Nephron progenitor cell (in vitro differentiated cells): Measurements from ENCODE around the gene CDKN1B.

ENCODE experiments used
- DNase-seq: peaks from one replicate; pipeline ENCODE4 v3.0.0; 2021
- H3K27ac Mint-ChIP-seq: 2 replicates; pipeline ENCODE4 v1.8.0; 2021; ENCODE audit warnings: mild to moderate bottlenecking, moderate library complexity, mixed read lengths
- H3K27me3 Mint-ChIP-seq: 2 replicates; pipeline ENCODE4 v1.8.0; 2021; ENCODE audit warnings: mild to moderate bottlenecking, low read depth, mixed read lengths; ENCODE audit not compliant: poor library complexity
- H3K36me3 Mint-ChIP-seq: 2 replicates; pipeline ENCODE4 v1.8.0; 2021; ENCODE audit warnings: low read depth, mixed read lengths
- H3K4me1 Mint-ChIP-seq: 2 replicates; pipeline ENCODE4 v1.8.0; 2021; ENCODE audit warnings: mixed read lengths
- H3K4me3 Mint-ChIP-seq: 2 replicates; pipeline ENCODE4 v1.8.0; 2021; ENCODE audit warnings: mild to moderate bottlenecking, moderate library complexity, mixed read lengths
- H3K9me3 Mint-ChIP-seq: 2 replicates; pipeline ENCODE4 v1.8.0; 2021; ENCODE audit warnings: mild to moderate bottlenecking, moderate library complexity, mixed read lengths
- TF ChIP-seq, protein P1 (sequence below): fragments of 200-600 bp; sonication (generic); IDR thresholded peaks from 2 replicates; pipeline ENCODE4 v1.5.0; 2021; ENCODE audit warnings: antibody characterized with exemption

The CDKN1B gene

DNA sequence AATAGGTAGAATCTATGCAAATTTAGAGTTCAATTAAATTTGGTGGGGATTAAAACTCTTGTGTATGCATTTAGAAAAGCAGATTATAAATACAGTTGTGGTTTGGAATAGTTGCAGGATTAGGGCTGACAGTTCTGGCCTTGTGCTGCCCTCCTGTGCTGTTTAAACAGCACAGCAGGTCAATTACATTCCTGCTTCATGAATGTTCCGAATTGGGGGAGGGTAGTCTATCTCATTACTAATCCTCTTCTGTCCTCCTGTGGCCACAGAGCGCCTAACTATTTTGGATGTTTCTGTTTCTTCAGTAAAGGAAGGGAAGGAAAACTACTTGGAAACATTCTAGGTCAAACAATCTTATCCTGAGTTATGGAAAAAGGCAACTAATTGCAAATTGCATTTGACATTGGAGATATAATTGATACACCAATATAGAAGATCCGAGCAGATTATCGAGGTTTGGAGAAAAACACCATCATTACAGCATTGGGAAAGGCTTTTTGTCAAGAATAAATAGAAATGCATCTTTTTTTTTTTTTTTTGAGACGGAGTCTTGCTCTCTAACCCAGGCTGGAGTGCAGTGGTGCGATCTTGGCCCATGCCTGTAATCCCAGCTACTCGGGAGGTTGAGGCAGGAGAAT, 12.5 kb upstream of the CDKN1B start:
- Mint-ChIP-seq H3K36me3 (no peaks in the 10 kb centered on the region), H3K4me1 (peaks cover 16% of the 10 kb centered on the region), H3K4me3 (no peak overlapping the region), H3K27ac (no peak overlapping the region), H3K9me3 (no peaks in the 10 kb centered on the region), H3K27me3 (peaks cover 9% of the 10 kb centered on the region)
- TF ChIP-seq, protein P1, sequence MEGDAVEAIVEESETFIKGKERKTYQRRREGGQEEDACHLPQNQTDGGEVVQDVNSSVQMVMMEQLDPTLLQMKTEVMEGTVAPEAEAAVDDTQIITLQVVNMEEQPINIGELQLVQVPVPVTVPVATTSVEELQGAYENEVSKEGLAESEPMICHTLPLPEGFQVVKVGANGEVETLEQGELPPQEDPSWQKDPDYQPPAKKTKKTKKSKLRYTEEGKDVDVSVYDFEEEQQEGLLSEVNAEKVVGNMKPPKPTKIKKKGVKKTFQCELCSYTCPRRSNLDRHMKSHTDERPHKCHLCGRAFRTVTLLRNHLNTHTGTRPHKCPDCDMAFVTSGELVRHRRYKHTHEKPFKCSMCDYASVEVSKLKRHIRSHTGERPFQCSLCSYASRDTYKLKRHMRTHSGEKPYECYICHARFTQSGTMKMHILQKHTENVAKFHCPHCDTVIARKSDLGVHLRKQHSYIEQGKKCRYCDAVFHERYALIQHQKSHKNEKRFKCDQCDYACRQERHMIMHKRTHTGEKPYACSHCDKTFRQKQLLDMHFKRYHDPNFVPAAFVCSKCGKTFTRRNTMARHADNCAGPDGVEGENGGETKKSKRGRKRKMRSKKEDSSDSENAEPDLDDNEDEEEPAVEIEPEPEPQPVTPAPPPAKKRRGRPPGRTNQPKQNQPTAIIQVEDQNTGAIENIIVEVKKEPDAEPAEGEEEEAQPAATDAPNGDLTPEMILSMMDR = peak; percentile 88
- peak; percentile 30 for DNase-seq

DNA sequence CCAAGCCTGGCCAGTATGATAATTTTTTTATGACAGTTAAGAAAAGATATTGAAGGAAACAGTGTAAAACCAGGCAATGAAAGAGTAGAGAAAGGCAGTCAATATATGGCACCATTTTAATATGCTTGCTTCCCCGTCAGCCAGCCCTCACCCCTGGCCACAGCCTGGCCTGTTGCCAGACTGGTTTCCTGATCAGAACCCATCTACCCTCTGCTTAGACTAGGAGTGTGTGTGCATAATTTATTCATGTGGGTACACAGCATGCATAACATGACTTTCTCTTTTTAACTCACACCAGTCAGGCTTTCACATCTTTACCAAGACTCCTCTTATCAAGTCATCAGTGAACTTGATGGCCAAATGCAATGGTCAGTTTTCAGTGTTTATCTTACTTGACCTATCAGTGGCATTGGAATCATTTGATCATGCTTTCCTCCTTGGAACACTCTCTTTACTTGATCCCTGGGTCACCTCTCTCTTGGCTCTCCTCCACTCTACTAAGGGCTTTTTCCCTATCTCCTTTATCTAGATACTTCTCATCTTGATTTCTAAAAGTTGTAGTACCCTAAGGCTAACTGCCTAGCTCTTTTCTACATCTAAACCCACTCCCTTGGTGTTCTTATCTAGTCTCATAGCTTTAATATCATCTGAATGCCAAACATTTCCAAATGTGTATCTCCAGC, 11.2 kb upstream of the CDKN1B start:
- Mint-ChIP-seq H3K4me3 (no peak overlapping the region), H3K27ac (no peak overlapping the region), H3K36me3 (no peaks in the 10 kb centered on the region), H3K27me3 (peaks cover 5% of the 10 kb centered on the region), H3K9me3 (no peaks in the 10 kb centered on the region), H3K4me1 (peaks cover 16% of the 10 kb centered on the region)
- DNase-seq = no peak
- TF ChIP-seq, protein P1 = no peak

DNA sequence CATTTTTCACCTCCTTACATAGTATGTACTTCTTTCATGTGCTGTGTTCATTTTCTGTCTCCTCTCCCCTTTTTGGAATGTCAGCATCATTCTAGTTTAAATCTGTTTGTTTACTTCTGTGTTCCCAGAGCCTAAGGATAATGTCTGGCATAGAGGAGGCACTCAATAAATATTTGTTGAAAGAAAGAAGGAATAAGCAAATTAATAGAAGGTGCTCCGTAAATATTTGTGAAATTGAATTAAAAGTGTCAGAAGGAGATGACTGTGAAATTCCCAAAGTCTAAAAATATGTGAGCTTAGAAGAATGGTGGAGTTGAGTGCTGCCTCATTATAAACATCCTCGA, 3.3 kb upstream of the CDKN1B start:
- TF ChIP-seq, protein P1 = no peak
- peaks cover 17% of the 10 kb centered on the region for H3K27me3 Mint-ChIP-seq
- peaks cover 2% of the 10 kb centered on the region for H3K36me3 Mint-ChIP-seq
- H3K4me3 Mint-ChIP-seq = peak overlapping the region; percentile 77
- H3K27ac Mint-ChIP-seq = no peak overlapping the region
- H3K4me1 Mint-ChIP-seq = peaks cover 42% of the 10 kb centered on the region
- H3K9me3 Mint-ChIP-seq = no peaks in the 10 kb centered on the region
- no peak for DNase-seq

DNA sequence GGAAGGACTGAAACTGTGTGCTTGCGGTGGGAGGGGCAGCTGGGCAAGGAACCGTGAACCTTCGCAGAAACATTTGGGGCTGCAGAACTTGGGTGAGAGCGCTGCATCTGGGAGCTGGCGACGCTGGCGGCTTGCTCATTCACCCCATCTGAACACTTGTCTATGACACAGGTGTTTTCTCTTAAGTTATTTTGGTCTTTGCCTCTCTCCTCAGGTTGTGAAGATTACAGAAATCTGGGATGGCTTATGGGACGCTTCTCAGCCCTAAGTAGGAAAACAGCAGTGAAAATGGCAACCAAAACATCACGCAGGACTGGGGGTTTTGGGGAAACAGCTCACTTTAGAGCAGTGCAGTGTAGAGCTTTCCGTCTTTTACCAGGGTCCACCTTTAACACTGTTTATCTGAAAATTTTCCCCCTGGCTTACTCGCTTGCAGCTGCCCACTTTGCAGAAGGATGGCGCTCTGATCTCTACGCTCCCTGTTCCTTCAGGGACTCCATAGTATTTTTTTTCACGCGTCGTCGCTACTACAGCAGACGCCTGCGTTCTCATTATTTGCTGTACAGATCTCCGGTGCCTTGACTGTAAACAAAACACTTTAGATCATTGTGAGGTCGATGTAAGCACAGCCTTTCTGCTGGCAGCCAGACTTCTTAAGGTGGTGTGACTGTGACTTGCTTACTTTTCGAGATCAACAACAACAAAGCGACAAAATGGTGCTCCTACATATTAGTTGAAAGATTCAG, 2.7 kb upstream of the CDKN1B start:
- Mint-ChIP-seq H3K9me3 (no peaks in the 10 kb centered on the region), H3K27me3 (peaks cover 13% of the 10 kb centered on the region), H3K4me3 (peak overlapping the region; percentile 77), H3K36me3 (peaks cover 7% of the 10 kb centered on the region), H3K4me1 (peaks cover 47% of the 10 kb centered on the region), H3K27ac (peak overlapping the region; percentile 20)
- TF ChIP-seq, protein P1 = no peak
- DNase-seq = peak; percentile 39

DNA sequence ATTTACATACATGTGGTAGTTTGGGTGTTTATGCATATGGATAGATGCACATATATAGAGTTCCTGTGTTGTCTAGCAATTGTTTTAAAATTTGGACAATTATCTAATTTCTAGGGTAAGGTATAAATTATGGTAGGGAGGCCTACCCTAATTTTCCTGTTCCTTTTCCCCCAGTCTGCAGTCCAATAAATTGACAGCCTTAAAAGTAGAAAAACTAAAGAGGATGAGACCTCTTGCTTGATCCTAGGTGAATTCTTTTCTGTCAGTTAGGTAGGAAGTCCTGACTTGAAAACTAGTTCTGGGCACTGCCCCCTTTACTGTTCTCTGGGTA, 2.1 kb upstream of the CDKN1B start:
- DNase-seq = no peak
- Mint-ChIP-seq H3K36me3 (peaks cover 10% of the 10 kb centered on the region), H3K4me1 (peaks cover 53% of the 10 kb centered on the region), H3K9me3 (no peaks in the 10 kb centered on the region), H3K27ac (no peak overlapping the region), H3K27me3 (peaks cover 13% of the 10 kb centered on the region), H3K4me3 (peak overlapping the region; percentile 77)
- TF ChIP-seq, protein P1 = no peak
